Mesenchymal stem cell (in vitro differentiated cells and primary cell): Measurements from ENCODE around the gene HSFY2. TPM values are rescaled to one million over a fixed set of nuclear protein-coding genes. Genes with fewer than 3 reads are reported as not detected.
"Not testable (repeated sequence)": the region's sequence is repeated elsewhere in the genome, so short reads cannot be mapped to it uniquely, and the experiment has no call there.

ENCODE experiments used
- DNase-seq: peaks from one replicate; pipeline ENCODE4 v3.0.0-alpha.2; 2013
- H2AFZ ChIP-seq: one replicate; pipeline ENCODE4 v1.6.1; 2013; ENCODE audit warnings: low read depth, mild to moderate bottlenecking, control low read depth, inconsistent platforms, low read length, moderate library complexity
- H2AK5ac ChIP-seq: 2 replicates; pipeline ENCODE4 v1.6.1; 2013; ENCODE audit warnings: low read length, moderate library complexity, mild to moderate bottlenecking, inconsistent platforms; ENCODE audit not compliant: severe bottlenecking
- H2BK120ac ChIP-seq: one replicate; pipeline ENCODE4 v1.6.1; 2013; ENCODE audit warnings: low read depth, mild to moderate bottlenecking, inconsistent platforms, low read length, moderate library complexity
- H2BK12ac ChIP-seq, 2 experiments: one replicate each; pipeline ENCODE4 v1.6.1; 2013; ENCODE audit warnings: inconsistent platforms in 2 of 2, low read length in 2 of 2, mild to moderate bottlenecking in 2 of 2, moderate library complexity in 2 of 2, control low read depth in 1 of 2
- H2BK15ac ChIP-seq: one replicate; pipeline ENCODE4 v1.6.1; 2013; ENCODE audit warnings: mild to moderate bottlenecking, low read depth, inconsistent platforms; ENCODE audit not compliant: poor library complexity, severe bottlenecking
- H2BK5ac ChIP-seq: 2 replicates; pipeline ENCODE4 v1.6.1; 2013; ENCODE audit warnings: low read depth, mild to moderate bottlenecking, low read length, control low read depth, inconsistent platforms; ENCODE audit not compliant: poor library complexity, severe bottlenecking
- H3K14ac ChIP-seq, 2 experiments: one replicate each; pipeline ENCODE4 v1.6.1; 2013; ENCODE audit warnings: inconsistent platforms in 2 of 2, low read length in 2 of 2, control low read depth in 1 of 2, mild to moderate bottlenecking in 1 of 2, moderate library complexity in 1 of 2
- H3K18ac ChIP-seq, 2 experiments: one replicate each; pipeline ENCODE4 v1.6.1; 2013; ENCODE audit warnings: inconsistent platforms in 2 of 2, low read length in 2 of 2, control low read depth in 1 of 2, low read depth in 1 of 2, mild to moderate bottlenecking in 1 of 2
- H3K23ac ChIP-seq, 2 experiments: one replicate each; pipeline ENCODE4 v1.6.1; 2013; ENCODE audit warnings: inconsistent platforms in 2 of 2, low read length in 2 of 2, mild to moderate bottlenecking in 2 of 2, moderate library complexity in 2 of 2, control low read depth in 1 of 2
- H3K27ac ChIP-seq: 2 replicates; pipeline ENCODE4 v1.5.1; 2013; ENCODE audit warnings: mild to moderate bottlenecking, moderate library complexity, low read length, control low read depth, inconsistent platforms; ENCODE audit not compliant: poor library complexity, severe bottlenecking
- H3K27me3 ChIP-seq, 2 experiments: 2 replicates each; pipeline versions ENCODE4 v1.6.1 to v1.7.0; 2013; ENCODE audit warnings: low read length in 2 of 2, mild to moderate bottlenecking in 2 of 2, moderate library complexity in 2 of 2, control low read depth in 1 of 2, inconsistent platforms in 1 of 2; ENCODE audit not compliant: control insufficient read depth in 1 of 2, insufficient read depth in 1 of 2
- H3K36me3 ChIP-seq, 2 experiments: 2 replicates each; pipeline versions ENCODE4 v1.6.1 to v1.7.0; 2013; ENCODE audit warnings: low read length in 2 of 2, control low read depth in 1 of 2, inconsistent platforms in 1 of 2, low read depth in 1 of 2, mild to moderate bottlenecking in 1 of 2; ENCODE audit not compliant: insufficient read depth in 2 of 2, control insufficient read depth in 1 of 2
- H3K4ac ChIP-seq, 2 experiments: one replicate each; pipeline ENCODE4 v1.6.1; 2013; ENCODE audit warnings: inconsistent platforms in 2 of 2, low read length in 2 of 2, mild to moderate bottlenecking in 2 of 2, moderate library complexity in 2 of 2, control low read depth in 1 of 2, low read depth in 1 of 2
- H3K4me1 ChIP-seq: 2 replicates; pipeline ENCODE4 v1.6.1; 2013; ENCODE audit warnings: low read depth, low read length, control low read depth; ENCODE audit not compliant: control insufficient read depth, insufficient read depth
- H3K4me2 ChIP-seq: 2 replicates; pipeline ENCODE4 v1.6.1; 2013; ENCODE audit warnings: low read length, mild to moderate bottlenecking, inconsistent platforms; ENCODE audit not compliant: poor library complexity, severe bottlenecking
- H3K4me3 ChIP-seq, 2 experiments: 2 replicates each; pipeline versions ENCODE4 v1.5.1 to v1.7.0; 2013; ENCODE audit warnings: low read length in 2 of 2, mild to moderate bottlenecking in 2 of 2, control low read depth in 1 of 2, low read depth in 1 of 2; ENCODE audit not compliant: insufficient read depth in 1 of 2
- H3K79me1 ChIP-seq: replicated peaks from 2 replicates; pipeline ENCODE4 v1.6.1; 2013; ENCODE audit warnings: mild to moderate bottlenecking, control low read depth, low read length, inconsistent platforms; ENCODE audit not compliant: poor library complexity, severe bottlenecking
- H3K9ac ChIP-seq: 2 replicates; pipeline ENCODE4 v1.7.0; 2013; ENCODE audit warnings: mild to moderate bottlenecking, low read length, moderate library complexity
- H3K9me3 ChIP-seq: 2 replicates; pipeline ENCODE4 v1.7.0; 2013; ENCODE audit warnings: mild to moderate bottlenecking, low read length; ENCODE audit not compliant: control insufficient read depth
- H4K8ac ChIP-seq: one replicate; pipeline ENCODE4 v1.6.1; 2013; ENCODE audit warnings: inconsistent platforms, mild to moderate bottlenecking, low read length, moderate library complexity
- H4K91ac ChIP-seq: one replicate; pipeline ENCODE4 v1.6.1; 2013; ENCODE audit warnings: mild to moderate bottlenecking, low read length, inconsistent platforms
- WGBS: methylation state at CpG from one replicate; pipeline ENCODE4 v1.1.7; 2013; ENCODE audit warnings: mixed read lengths; 5-methylcytosine and 5-hydroxymethylcytosine counted together
- small RNA-seq: library from polyadenylated mRNA; stranded (forward); fragments of <200 nt; extraction: miRNeasy Mini kit (QIAGEN cat#:217004); gene quantifications from one replicate; pipeline ENCODE3, GENCODE V24; 2013; ENCODE audit warnings: low read depth

The HSFY2 gene

DNA sequence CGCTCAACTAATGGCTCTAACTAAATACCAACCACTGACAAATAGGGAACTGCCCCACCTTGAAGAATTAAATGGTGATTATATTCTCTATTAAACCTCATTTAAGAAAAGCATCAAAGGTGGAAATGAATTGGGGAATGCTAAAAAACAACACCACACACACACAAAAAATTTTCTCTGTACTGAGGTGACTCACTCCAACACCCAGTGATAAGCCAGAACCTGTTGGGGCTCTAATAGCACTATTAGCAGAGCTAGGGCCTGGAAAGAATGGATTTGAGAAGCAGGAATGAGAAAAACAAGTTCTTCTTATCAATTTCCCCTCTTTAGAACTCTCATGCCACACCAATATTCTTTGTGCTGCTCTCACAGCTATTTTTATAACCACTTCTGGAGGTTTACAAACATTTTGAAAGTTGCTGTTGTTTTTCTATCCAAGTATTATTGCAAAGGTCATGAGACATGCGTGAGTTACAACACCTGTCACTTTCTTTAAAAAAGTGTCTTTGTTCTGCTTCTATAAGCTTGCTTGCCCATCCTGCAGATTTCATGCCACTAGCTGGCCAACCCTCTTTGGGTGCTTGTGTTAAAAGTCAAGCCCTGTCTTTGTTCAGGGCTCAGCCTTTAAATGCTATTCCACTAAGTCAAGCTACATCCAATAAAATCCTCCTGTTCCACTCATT, 20.3 kb downstream of the HSFY2 start:
- not testable (repeated sequence) for H3K4me3 ChIP-seq, H3K9ac ChIP-seq, H4K8ac ChIP-seq, H3K27me3 ChIP-seq, H3K79me1 ChIP-seq, H3K14ac ChIP-seq, H4K91ac ChIP-seq, H3K18ac ChIP-seq, H2AFZ ChIP-seq, H2AK5ac ChIP-seq, H3K23ac ChIP-seq, H2BK5ac ChIP-seq, H3K36me3 ChIP-seq, H2BK120ac ChIP-seq, H3K27ac ChIP-seq, H3K4me2 ChIP-seq, H3K4ac ChIP-seq, DNase-seq, H3K4me1 ChIP-seq, H2BK15ac ChIP-seq, H3K9me3 ChIP-seq, H2BK12ac ChIP-seq
- no CpG with 5 or more reads among the region's 2 CpGs for WGBS

DNA sequence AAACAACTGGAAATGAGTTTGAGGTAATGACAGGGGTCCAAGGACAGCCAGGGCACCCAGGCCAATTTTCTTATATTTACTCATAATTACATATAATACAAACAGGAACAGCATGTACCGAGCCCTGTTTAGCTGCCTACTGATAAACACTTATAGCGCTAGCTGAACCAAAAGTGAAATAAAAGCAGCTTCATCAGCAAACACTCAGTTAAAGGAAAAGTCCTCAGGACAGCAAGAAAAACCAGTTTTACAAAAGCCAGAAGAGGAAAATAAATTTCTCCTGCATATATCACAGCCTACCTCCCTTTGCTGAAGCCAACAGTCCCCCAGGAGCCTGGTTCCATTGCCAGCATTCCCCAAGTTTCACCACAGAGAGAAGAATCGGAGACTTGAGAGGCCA, 49.8 kb downstream of the HSFY2 start:
- not testable (repeated sequence) for H3K4me2 ChIP-seq, H3K27ac ChIP-seq, H3K27me3 ChIP-seq, H4K8ac ChIP-seq, H3K14ac ChIP-seq, H3K23ac ChIP-seq, H3K36me3 ChIP-seq, DNase-seq, H3K4me3 ChIP-seq, H2BK120ac ChIP-seq, H4K91ac ChIP-seq, H3K79me1 ChIP-seq, H3K4ac ChIP-seq, H3K18ac ChIP-seq, H2AK5ac ChIP-seq, H2BK15ac ChIP-seq, H3K9ac ChIP-seq, H3K9me3 ChIP-seq, H3K4me1 ChIP-seq, H2BK5ac ChIP-seq, H2BK12ac ChIP-seq, H2AFZ ChIP-seq
- no CpG with 5 or more reads among the region's 3 CpGs for WGBS

Small RNA genes within 50 kb of the gene (small RNA-seq; reads per million reads assigned to genes)
- not detected for gene GPM6BP2
